ENCODE results near the gene CANT1.
"Not testable (repeated sequence)": the region's sequence is repeated elsewhere in the genome, so short reads cannot be mapped to it uniquely, and the experiment has no call there.

The CANT1 gene

DNA sequence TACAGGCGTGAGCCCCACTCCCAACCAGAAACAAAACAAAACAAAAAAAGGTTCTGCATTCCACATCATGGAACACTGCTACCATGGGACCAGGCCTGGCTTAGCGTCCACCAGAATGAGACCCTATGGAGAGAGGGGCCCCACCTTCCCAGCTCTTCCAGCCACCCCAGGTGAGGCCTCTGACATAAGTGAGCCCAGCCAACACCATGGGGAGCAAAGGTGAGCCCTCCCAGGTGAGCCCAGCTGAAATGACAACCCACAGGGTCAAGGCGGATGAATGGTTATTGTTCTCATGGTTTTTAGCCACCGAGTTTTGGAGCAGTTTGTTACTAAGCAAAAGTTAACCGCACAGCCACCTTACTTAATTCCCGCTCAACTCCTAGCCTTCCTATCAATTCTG lies 46.2 kb downstream of the CANT1 start:
- TF ChIP-seq CTCF (IDR thresholded peaks at IDR 0.05) = no peak
- H3K4me3 Mint-ChIP-seq = no peak overlapping the region
- H3K27ac Mint-ChIP-seq = no peak overlapping the region
- DNase-seq = no peak
- no peaks in the 10 kb centered on the region for H3K9me3 Mint-ChIP-seq
- no peaks in the 10 kb centered on the region for H3K36me3 Mint-ChIP-seq (ENCODE audit: low read depth)
- peaks cover 29% of the 10 kb centered on the region for H3K4me1 Mint-ChIP-seq
- H3K27me3 Mint-ChIP-seq (ENCODE audit: low read depth, poor library complexity) = peaks cover 6% of the 10 kb centered on the region

DNA sequence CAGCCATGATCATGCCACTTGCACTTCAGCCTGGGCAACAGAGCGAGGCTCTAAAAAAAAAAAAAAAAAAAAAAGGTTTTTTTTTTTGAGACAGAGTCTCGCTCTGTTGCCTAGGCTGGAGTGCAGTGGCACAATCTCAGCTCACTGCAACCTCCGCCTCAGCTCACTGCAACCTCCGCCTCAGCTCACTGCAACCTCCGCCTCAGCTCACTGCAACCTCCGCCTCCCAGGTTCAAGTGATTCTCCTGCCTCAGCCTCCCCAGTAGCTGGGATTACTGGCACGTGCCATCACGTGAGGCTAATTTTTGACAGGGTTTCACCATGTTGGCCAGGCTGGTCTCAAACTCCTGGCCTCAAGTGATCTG lies 46.6 kb downstream of the CANT1 start:
- peaks cover 29% of the 10 kb centered on the region for H3K4me1 Mint-ChIP-seq
- not testable (repeated sequence) for DNase-seq; H3K4me3 Mint-ChIP-seq; H3K27ac Mint-ChIP-seq; H3K9me3 Mint-ChIP-seq; H3K27me3 Mint-ChIP-seq (ENCODE audit: low read depth, poor library complexity); H3K36me3 Mint-ChIP-seq (ENCODE audit: low read depth)

DNA sequence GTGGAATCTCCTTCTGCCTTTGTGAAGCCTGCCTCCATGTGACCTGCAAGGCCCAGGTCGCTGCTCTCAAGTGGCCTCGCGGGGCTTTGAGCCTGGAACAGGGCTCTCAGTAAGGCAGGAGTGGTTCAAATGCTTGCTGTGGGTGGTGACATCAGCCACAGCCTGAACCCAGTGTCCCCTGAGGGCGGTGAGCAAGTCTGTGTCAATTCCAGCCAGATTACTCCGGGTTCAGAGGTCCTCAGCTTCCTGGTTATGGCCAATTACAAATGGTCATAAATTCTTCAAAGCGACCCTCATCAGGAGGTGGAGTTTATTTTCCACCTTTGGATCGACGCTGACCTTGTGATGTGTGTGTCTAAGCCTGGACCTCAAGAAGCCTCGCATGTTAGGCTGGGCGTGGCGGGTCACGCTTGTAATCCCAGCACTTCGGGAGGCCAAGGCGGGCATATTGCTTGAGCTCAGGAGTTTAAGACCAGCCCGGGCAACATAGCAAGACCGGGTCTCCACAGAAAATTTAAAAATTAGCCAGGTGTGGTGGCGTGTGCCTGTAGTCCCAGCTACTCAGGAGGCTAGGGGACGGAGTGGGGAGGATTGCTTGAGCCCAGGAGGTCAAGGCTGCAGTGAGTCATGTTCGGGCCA lies 47.1 kb downstream of the CANT1 start:
- Mint-ChIP-seq H3K9me3 (no peaks in the 10 kb centered on the region), H3K27ac (no peak overlapping the region)

DNA sequence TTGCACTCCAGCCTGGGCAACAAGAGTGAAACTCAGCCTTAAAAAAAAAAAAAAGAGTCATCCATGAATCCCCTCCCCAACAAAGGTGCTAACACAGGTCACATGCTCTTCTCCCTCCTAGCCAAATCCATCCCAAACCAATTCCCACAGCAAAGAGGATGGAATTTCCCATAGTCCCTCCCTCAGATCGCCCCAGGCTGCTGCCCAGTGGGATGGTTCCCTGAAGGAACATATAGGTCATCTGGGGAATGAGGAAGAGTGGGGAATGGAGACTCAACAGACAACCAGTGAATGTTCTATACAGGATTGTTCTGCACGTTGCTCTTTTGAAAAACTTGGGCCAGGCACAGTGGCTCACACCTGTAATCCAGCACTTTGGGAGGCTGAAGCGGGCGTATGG lies 48.0 kb downstream of the CANT1 start:
- Mint-ChIP-seq H3K4me3 (no peak overlapping the region), H3K27ac (no peak overlapping the region), H3K36me3 (ENCODE audit: low read depth) (no peaks in the 10 kb centered on the region)

More for the DNA sequence above, 47.1 kb downstream of the CANT1 start:
- no peak for DNase-seq
- H3K4me3 Mint-ChIP-seq = no peak overlapping the region
- H3K27me3 Mint-ChIP-seq (ENCODE audit: low read depth, poor library complexity) = peaks cover 6% of the 10 kb centered on the region
- H3K36me3 Mint-ChIP-seq (ENCODE audit: low read depth) = no peaks in the 10 kb centered on the region
- H3K4me1 Mint-ChIP-seq = peaks cover 29% of the 10 kb centered on the region
- TF ChIP-seq CTCF (IDR thresholded peaks at IDR 0.05) = no peak

GRCh38 chr17:78960928-78961327 lies 48.6 kb downstream of the CANT1 start:
- Mint-ChIP-seq H3K36me3 (ENCODE audit: low read depth) (no peaks in the 10 kb centered on the region), H3K9me3 (no peaks in the 10 kb centered on the region), H3K27ac (no peak overlapping the region), H3K4me1 (peaks cover 18% of the 10 kb centered on the region), H3K27me3 (ENCODE audit: low read depth, poor library complexity) (peaks cover 14% of the 10 kb centered on the region), H3K4me3 (no peak overlapping the region)
- TF ChIP-seq CTCF (IDR thresholded peaks at IDR 0.05) = no peak
- no peak for DNase-seq

More for the DNA sequence above, 48.0 kb downstream of the CANT1 start:
- H3K4me1 Mint-ChIP-seq = peaks cover 20% of the 10 kb centered on the region
- TF ChIP-seq CTCF (IDR thresholded peaks at IDR 0.05) = no peak
- no peak for DNase-seq
- H3K9me3 Mint-ChIP-seq = no peaks in the 10 kb centered on the region
- peaks cover 10% of the 10 kb centered on the region for H3K27me3 Mint-ChIP-seq (ENCODE audit: low read depth, poor library complexity)

- no peak overlapping the region for H3K27ac Mint-ChIP-seq
- H3K4me3 Mint-ChIP-seq = no peak overlapping the region
- no peaks in the 10 kb centered on the region for H3K36me3 Mint-ChIP-seq (ENCODE audit: low read depth)
- DNase-seq = no peak
- peaks cover 12% of the 10 kb centered on the region for H3K27me3 Mint-ChIP-seq (ENCODE audit: low read depth, poor library complexity)
- H3K9me3 Mint-ChIP-seq = no peaks in the 10 kb centered on the region
- TF ChIP-seq CTCF (IDR thresholded peaks at IDR 0.05) = no peak
- H3K4me1 Mint-ChIP-seq = peaks cover 15% of the 10 kb centered on the region
Observed at GRCh38 chr17:78959803-78960202, 49.8 kb downstream of the CANT1 start.

Data from nephron progenitor cell (in vitro differentiated cells).